Suprapubic skin (tissue), 4 donors: ENCODE measurements around the gene TSHZ1. TPM values are rescaled to one million over a fixed set of nuclear protein-coding genes. Genes with fewer than 3 reads are reported as not detected.

Experiments used
- DNase-seq, 2 donors: peaks; one replicate each; pipeline ENCODE4 v3.0.0-alpha.2; 2019; ENCODE audit warnings: low spot score in 2 of 2
- H3K27ac ChIP-seq: fragments of 200-600 bp; sonication (generic); one replicate; pipeline ENCODE4 v1.5.1; 2019
- H3K27me3 ChIP-seq: fragments of 200-600 bp; sonication (generic); one replicate; pipeline ENCODE4 v1.5.1; 2019
- H3K36me3 ChIP-seq: fragments of 200-600 bp; sonication (generic); one replicate; pipeline ENCODE4 v1.5.1; 2019
- H3K4me1 ChIP-seq: fragments of 200-600 bp; sonication (generic); one replicate; pipeline ENCODE4 v1.5.1; 2019
- H3K4me3 ChIP-seq: fragments of 200-600 bp; sonication (generic); one replicate; pipeline ENCODE4 v1.5.1; 2019; ENCODE audit warnings: mild to moderate bottlenecking
- H3K9me3 ChIP-seq: fragments of 200-600 bp; sonication (generic); one replicate; pipeline ENCODE4 v1.5.1; 2019
- EP300 ChIP-seq: sonication (generic); formaldehyde crosslinking; IDR thresholded peaks from one replicate; pipeline ENCODE4 v1.6.1; 2017; ENCODE audit warnings: antibody characterized with exemption
- POLR2A ChIP-seq, 2 donors: fragments of 450-650 bp; IDR thresholded peaks; one replicate each; pipeline ENCODE4 v1.6.1; 2017; ENCODE audit warnings: antibody characterized with exemption in 2 of 2, mild to moderate bottlenecking in 2 of 2, moderate library complexity in 2 of 2
- POLR2AphosphoS5 ChIP-seq, 3 donors: sonication (generic); formaldehyde crosslinking; IDR thresholded peaks; one replicate each; pipeline ENCODE4 v1.6.1; 2017; ENCODE audit warnings: antibody characterized with exemption in 3 of 3
- WGBS: methylation state at CpG from one replicate; pipeline ENCODE4 v1.1.5; 2018; 5-methylcytosine and 5-hydroxymethylcytosine counted together
- total RNA-seq, 4 donors: library from RNA; depleted of rRNA; stranded (reverse); fragments of >200 nt; gene quantifications; one replicate each; pipeline ENCODE4 v1.1.0, GENCODE V29; 2016
- TF ChIP-seq, protein P1 (sequence below), 2 donors: fragments of 200-600 bp in 1 of 2; fragments of 450-650 bp in 1 of 2; sonication (generic) in 1 of 2; IDR thresholded peaks; one replicate each; pipeline ENCODE4 v1.5.1; 2016 to 2019; ENCODE audit warnings: antibody characterized with exemption in 2 of 2, mild to moderate bottlenecking in 1 of 2, moderate library complexity in 1 of 2

The TSHZ1 gene
- total RNA-seq, 4 donors from 2014 or later = 15.2 to 24.5 (median 20.3) TPM

DNA sequence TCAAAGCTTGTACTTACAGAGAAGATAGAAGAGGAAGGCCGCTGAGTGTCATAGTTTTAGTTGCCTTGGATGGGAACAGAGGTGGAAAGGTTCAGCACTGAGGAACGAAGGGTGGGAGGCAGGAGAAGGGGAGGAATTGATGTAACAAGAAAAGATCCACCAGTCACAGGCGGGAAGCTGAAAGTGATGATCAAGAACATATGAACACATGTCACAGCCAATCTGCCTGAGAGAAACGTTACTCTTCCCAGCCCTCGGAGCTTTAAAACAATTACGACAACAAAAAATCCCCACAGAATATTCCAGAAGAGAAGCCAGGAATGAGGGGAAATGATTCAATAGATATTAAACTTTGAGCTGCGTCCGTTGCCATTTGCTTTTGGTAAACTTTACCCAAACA is 87.1 kb downstream of the TSHZ1 start:
- Histone ChIP-seq H3K4me3 (no peak overlapping the region), H3K27me3 (no peaks in the 10 kb centered on the region), H3K36me3 (no peaks in the 10 kb centered on the region), H3K4me1 (no peaks in the 10 kb centered on the region), H3K27ac (no peak overlapping the region), H3K9me3 (no peaks in the 10 kb centered on the region)
- TF ChIP-seq EP300 = no peak
- no peak for TF ChIP-seq POLR2A (IDR thresholded peaks at IDR 0.05)
- TF ChIP-seq POLR2AphosphoS5 (IDR thresholded peaks at IDR 0.05) = no peak
- TF ChIP-seq, protein P1, sequence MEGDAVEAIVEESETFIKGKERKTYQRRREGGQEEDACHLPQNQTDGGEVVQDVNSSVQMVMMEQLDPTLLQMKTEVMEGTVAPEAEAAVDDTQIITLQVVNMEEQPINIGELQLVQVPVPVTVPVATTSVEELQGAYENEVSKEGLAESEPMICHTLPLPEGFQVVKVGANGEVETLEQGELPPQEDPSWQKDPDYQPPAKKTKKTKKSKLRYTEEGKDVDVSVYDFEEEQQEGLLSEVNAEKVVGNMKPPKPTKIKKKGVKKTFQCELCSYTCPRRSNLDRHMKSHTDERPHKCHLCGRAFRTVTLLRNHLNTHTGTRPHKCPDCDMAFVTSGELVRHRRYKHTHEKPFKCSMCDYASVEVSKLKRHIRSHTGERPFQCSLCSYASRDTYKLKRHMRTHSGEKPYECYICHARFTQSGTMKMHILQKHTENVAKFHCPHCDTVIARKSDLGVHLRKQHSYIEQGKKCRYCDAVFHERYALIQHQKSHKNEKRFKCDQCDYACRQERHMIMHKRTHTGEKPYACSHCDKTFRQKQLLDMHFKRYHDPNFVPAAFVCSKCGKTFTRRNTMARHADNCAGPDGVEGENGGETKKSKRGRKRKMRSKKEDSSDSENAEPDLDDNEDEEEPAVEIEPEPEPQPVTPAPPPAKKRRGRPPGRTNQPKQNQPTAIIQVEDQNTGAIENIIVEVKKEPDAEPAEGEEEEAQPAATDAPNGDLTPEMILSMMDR (IDR thresholded peaks at IDR 0.05) = no peak
- WGBS = 51% methylated on average over 8 of the region's 8 CpGs
- no peak for DNase-seq

DNA sequence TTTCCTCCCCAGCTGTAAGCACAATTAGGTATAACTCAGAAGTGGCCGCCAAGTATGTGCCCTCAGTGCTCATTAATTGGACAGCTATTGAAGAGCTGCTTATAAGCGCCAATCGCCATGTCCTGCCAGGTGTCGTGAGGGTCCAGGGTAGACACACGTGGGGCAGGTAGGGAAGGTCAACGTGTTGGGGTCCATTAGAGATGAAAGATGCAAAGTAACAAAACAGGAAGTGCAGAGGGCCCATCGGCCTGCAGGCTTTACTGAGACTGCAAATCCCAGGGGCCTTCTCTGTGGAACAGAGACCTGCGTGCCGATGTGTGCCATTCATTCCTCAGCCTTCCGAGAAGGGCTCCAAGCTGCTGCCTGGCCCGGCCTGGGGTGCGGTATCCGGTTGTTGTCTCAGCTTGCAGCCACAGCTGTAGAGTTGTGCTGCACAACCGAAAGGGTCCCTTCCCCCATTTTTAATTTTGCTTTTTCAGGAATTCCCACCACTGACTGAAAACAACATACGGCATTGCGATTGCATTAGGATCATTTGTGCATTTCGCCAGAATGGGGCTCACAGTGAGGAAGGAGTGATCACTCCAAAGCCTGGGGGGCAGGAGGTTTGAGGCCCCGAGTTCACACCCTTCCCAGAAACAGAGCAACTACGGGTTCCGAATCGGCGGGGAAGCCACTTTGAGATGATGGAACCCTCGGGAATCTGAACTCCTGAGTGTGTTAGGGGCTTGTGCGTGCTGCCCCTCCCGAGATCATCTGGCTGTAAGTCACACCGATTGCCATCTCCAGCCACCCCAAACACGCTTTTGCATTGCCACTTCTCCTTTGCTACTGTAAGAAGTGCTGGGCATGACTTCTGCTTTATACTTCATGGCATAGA is 94.3 kb downstream of the TSHZ1 start:
- no peaks in the 10 kb centered on the region for H3K9me3 ChIP-seq
- no peak overlapping the region for H3K4me3 ChIP-seq
- WGBS = 91% methylated on average over 27 of the region's 27 CpGs
- no peak for DNase-seq
- no peak for TF ChIP-seq POLR2AphosphoS5 (IDR thresholded peaks at IDR 0.05)
- TF ChIP-seq POLR2A (IDR thresholded peaks at IDR 0.05) = no peak
- TF ChIP-seq, protein P1 (IDR thresholded peaks at IDR 0.05) = no peak
- no peak for TF ChIP-seq EP300
- H3K36me3 ChIP-seq = no peaks in the 10 kb centered on the region
- no peaks in the 10 kb centered on the region for H3K27me3 ChIP-seq
- H3K27ac ChIP-seq = no peak overlapping the region
- no peaks in the 10 kb centered on the region for H3K4me1 ChIP-seq

DNA sequence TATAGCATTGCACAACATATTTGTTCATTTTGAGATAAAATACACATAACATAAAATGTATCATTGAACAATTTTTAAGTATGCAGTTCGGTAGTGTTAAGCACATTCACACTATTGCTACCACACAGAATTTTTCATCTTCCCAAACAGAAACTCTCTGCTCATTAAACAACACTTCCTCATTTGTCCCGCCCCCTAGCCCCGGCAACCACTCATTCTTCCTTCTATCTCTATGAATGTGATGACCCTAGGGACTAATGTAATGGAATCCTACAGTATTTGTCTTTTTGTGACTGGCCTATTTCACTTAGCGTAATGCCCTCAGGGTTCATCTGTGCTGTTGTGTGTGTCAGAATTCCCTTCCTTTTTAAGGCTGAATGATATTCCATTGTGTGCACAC is 95.4 kb downstream of the TSHZ1 start:
- Histone ChIP-seq H3K4me1 (no peaks in the 10 kb centered on the region), H3K36me3 (no peaks in the 10 kb centered on the region), H3K27me3 (no peaks in the 10 kb centered on the region), H3K27ac (no peak overlapping the region), H3K9me3 (no peaks in the 10 kb centered on the region), H3K4me3 (no peak overlapping the region)
- TF ChIP-seq EP300 (no peak), POLR2AphosphoS5 (IDR thresholded peaks at IDR 0.05) (no peak), POLR2A (IDR thresholded peaks at IDR 0.05) (no peak)
- TF ChIP-seq, protein P1 (IDR thresholded peaks at IDR 0.05) = no peak
- WGBS = 85% methylated on average over 4 of the region's 4 CpGs
- DNase-seq = no peak

DNA sequence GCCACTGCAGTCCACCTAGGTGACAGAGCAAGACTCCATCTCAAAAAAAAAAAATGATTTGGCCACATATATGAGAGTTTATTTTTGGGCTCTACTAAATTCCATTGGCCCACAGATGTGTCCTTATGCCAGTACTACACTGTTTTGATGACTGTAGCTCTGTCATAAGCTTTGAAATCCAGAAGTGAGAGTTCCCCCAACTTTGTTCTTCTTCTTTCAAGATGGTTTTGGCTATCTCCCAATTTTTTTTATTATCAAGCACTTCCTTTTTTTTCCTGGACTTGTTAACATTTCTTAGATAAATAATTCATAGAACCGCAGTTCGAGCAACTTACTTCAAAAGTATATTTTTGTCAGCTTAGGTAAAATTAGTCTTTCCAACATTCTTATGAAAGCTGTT is 96.9 kb downstream of the TSHZ1 start:
- Histone ChIP-seq H3K4me3 (no peak overlapping the region), H3K9me3 (no peaks in the 10 kb centered on the region), H3K27me3 (no peaks in the 10 kb centered on the region), H3K36me3 (no peaks in the 10 kb centered on the region), H3K27ac (no peak overlapping the region), H3K4me1 (no peaks in the 10 kb centered on the region)
- no peak for DNase-seq
- TF ChIP-seq POLR2AphosphoS5 (IDR thresholded peaks at IDR 0.05) = no peak
- 68% methylated on average over 2 of the region's 2 CpGs for WGBS

DNA sequence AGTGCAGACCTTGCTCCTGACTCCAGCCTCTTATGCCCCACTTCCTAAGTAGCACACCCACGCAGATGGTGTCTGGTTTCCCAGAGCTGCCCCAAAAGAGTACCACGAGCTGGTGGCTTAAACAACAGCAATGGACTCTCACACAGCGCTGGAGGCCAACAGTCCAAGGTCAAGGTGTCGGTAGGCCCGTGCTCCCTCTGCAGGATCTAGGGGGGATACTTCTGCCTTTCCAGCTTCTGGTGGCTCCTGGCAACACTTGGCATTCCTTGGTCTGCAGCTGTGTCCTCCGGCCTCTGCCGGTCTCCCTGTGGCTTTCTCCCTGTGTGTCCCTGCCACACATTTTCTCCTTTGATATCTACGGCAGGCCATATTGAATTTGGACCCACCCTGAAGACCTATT is 99.0 kb downstream of the TSHZ1 start:
- no peaks in the 10 kb centered on the region for H3K27me3 ChIP-seq
- H3K9me3 ChIP-seq = no peaks in the 10 kb centered on the region
- no peak overlapping the region for H3K27ac ChIP-seq
- H3K4me1 ChIP-seq = no peaks in the 10 kb centered on the region
- no peak for DNase-seq
- no peak overlapping the region for H3K4me3 ChIP-seq
- TF ChIP-seq POLR2A (IDR thresholded peaks at IDR 0.05) (no peak), EP300 (no peak), POLR2AphosphoS5 (IDR thresholded peaks at IDR 0.05) (no peak)
- TF ChIP-seq, protein P1 (IDR thresholded peaks at IDR 0.05) = no peak
- H3K36me3 ChIP-seq = no peaks in the 10 kb centered on the region
- 88% methylated on average over 8 of the region's 8 CpGs for WGBS
